Stomach (tissue), 4 donors: ENCODE results near the gene ZNF14.
"Not testable (repeated sequence)": the region's sequence is repeated elsewhere in the genome, so short reads cannot be mapped to it uniquely, and the experiment has no call there.

Experiments used
- POLR2A ChIP-seq, 4 donors: fragments of 450-650 bp; IDR thresholded peaks; one replicate each; pipeline ENCODE4 v1.6.1; 2016; ENCODE audit warnings: antibody characterized with exemption in 4 of 4, control low read depth in 2 of 4, mild to moderate bottlenecking in 1 of 4, moderate library complexity in 1 of 4
- POLR2AphosphoS5 ChIP-seq, 3 donors: sonication (generic); formaldehyde crosslinking; IDR thresholded peaks; one replicate each; pipeline ENCODE4 v1.6.1; 2016; ENCODE audit warnings: antibody characterized with exemption in 3 of 3
- TF ChIP-seq, protein P1 (sequence below), 7 experiments: fragments of 450-650 bp in 4 of 7; fragments of 200-600 bp in 3 of 7; sonication (generic) in 3 of 7; IDR thresholded peaks; one replicate each; pipeline ENCODE4 v1.5.1; 2016 to 2019; ENCODE audit warnings: antibody characterized with exemption in 7 of 7, control low read depth in 2 of 7, mild to moderate bottlenecking in 1 of 7

- TF ChIP-seq, protein P1, sequence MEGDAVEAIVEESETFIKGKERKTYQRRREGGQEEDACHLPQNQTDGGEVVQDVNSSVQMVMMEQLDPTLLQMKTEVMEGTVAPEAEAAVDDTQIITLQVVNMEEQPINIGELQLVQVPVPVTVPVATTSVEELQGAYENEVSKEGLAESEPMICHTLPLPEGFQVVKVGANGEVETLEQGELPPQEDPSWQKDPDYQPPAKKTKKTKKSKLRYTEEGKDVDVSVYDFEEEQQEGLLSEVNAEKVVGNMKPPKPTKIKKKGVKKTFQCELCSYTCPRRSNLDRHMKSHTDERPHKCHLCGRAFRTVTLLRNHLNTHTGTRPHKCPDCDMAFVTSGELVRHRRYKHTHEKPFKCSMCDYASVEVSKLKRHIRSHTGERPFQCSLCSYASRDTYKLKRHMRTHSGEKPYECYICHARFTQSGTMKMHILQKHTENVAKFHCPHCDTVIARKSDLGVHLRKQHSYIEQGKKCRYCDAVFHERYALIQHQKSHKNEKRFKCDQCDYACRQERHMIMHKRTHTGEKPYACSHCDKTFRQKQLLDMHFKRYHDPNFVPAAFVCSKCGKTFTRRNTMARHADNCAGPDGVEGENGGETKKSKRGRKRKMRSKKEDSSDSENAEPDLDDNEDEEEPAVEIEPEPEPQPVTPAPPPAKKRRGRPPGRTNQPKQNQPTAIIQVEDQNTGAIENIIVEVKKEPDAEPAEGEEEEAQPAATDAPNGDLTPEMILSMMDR (IDR thresholded peaks at IDR 0.05): not testable (repeated sequence)
- TF ChIP-seq POLR2A, POLR2AphosphoS5 (IDR thresholded peaks at IDR 0.05): not testable (repeated sequence)
Observed at GRCh38 chr19:19665420-19665948, 67.4 kb downstream of the ZNF14 start.
